Measurements from ENCODE around the gene USH2A. TPM values are rescaled to one million over a fixed set of nuclear protein-coding genes. Genes with fewer than 3 reads are reported as not detected.

Gene USH2A
- total RNA-seq, 4 donors from 2014 or later, result under 0.01 to 2.0 (median 0.22) TPM; not detected in 1

DNA sequence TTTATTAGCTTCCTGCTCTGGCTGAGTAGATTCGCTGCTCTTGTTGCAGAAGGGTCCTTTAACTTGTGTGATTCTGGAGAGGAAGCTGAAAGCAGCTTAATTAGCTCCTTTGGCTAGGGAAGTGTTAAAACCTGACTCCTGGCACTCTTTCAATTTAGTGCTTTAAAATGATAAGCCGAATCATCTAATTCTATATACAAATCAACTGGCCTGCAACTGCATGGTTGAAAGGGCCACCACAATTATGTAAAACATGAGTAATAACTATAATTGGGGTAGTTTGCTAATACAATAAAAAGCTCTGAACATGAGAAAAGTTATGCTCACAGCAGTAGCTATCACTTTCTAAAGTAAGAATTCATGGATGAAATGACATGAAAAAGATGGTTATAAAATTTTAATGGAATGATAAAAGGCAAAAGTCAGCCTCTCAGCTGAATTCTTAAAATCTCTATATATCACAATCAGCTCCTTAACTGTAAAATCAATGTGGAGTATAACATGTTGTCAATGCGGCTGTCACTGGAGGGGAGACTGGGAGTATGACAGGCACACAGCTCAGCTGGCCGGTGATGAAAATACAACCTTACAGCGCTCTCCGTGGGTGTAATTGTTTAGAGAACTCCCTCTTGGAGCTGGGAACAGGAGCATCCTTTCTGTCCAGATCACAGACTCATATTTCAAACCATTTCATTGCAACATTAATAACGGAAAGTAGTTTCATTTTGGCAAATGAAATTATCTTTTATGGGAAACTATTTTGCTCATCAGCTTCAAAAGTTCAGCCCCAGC lies 531.8 kb downstream of the USH2A start:
- H3K27ac ChIP-seq, result no peak overlapping the region
- H3K4me1 ChIP-seq, result peaks cover 10 to 11% of the 10 kb centered on the region in 2 donors
- no peaks in the 10 kb centered on the region for H3K27me3 ChIP-seq
- DNase-seq, result no peak
- TF ChIP-seq, protein P1, sequence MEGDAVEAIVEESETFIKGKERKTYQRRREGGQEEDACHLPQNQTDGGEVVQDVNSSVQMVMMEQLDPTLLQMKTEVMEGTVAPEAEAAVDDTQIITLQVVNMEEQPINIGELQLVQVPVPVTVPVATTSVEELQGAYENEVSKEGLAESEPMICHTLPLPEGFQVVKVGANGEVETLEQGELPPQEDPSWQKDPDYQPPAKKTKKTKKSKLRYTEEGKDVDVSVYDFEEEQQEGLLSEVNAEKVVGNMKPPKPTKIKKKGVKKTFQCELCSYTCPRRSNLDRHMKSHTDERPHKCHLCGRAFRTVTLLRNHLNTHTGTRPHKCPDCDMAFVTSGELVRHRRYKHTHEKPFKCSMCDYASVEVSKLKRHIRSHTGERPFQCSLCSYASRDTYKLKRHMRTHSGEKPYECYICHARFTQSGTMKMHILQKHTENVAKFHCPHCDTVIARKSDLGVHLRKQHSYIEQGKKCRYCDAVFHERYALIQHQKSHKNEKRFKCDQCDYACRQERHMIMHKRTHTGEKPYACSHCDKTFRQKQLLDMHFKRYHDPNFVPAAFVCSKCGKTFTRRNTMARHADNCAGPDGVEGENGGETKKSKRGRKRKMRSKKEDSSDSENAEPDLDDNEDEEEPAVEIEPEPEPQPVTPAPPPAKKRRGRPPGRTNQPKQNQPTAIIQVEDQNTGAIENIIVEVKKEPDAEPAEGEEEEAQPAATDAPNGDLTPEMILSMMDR (IDR thresholded peaks at IDR 0.05), result no peak
- no peak for TF ChIP-seq POLR2A (IDR thresholded peaks at IDR 0.05)
- H3K36me3 ChIP-seq, result no peaks in the 10 kb centered on the region
- H3K4me3 ChIP-seq (replicated peaks in 1 of 3), result no peak overlapping the region
- 57 to 72% methylated on average over 7 of the region's 7 CpGs for WGBS, 2 donors
- intact Hi-C loops (cut with DNase I), result no loop called here
- H3K9me3 ChIP-seq, result no peaks in the 10 kb centered on the region

- no peak overlapping the region for H3K27ac ChIP-seq
- H3K27me3 ChIP-seq, result no peaks in the 10 kb centered on the region
- 76 to 80% methylated on average over 3 of the region's 3 CpGs for WGBS, 2 donors
- DNase-seq, result no peak
- intact Hi-C loops (cut with DNase I), result no loop called here
- peaks cover 10 to 11% of the 10 kb centered on the region in 2 donors for H3K4me1 ChIP-seq
- H3K36me3 ChIP-seq, result no peaks in the 10 kb centered on the region
- TF ChIP-seq, protein P1 (IDR thresholded peaks at IDR 0.05), result no peak
- no peak for TF ChIP-seq POLR2A (IDR thresholded peaks at IDR 0.05)
- H3K4me3 ChIP-seq (replicated peaks in 1 of 3), result no peak overlapping the region
- no peaks in the 10 kb centered on the region for H3K9me3 ChIP-seq
These were observed 532.8 kb downstream of the USH2A start for GRCh38 chr1:215890438-215890837.

DNA sequence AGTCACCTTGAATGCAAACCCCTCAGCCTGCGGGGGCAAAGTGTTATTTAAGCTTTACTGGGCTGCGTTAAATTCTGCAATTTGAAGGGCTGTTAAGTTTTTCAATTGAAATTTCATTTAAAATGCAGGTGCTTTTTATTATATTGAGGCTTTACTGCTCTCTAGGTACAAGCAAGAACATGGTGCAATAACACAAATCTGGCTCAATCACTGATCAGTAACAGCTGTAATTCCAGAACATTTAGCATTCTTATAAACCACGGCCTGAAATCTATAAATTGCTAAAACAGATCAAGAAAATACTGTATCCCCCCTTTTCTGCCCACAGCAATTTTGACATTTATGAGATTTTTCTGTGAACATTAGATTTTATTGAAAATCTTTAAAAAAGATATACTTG lies 533.4 kb downstream of the USH2A start:
- no peak for TF ChIP-seq POLR2A (IDR thresholded peaks at IDR 0.05)
- TF ChIP-seq, protein P1 (IDR thresholded peaks at IDR 0.05), result no peak
- Histone ChIP-seq H3K4me3 (replicated peaks in 1 of 3) (no peak overlapping the region), H3K36me3 (no peaks in the 10 kb centered on the region), H3K4me1 (peaks cover 10 to 11% of the 10 kb centered on the region in 2 donors), H3K27ac (no peak overlapping the region), H3K9me3 (no peaks in the 10 kb centered on the region), H3K27me3 (no peaks in the 10 kb centered on the region)
- DNase-seq, result no peak
- intact Hi-C loops (cut with DNase I), result no loop called here
- WGBS, 2 donors, result 86 to 89% methylated on average over 3 of the region's 3 CpGs

DNA sequence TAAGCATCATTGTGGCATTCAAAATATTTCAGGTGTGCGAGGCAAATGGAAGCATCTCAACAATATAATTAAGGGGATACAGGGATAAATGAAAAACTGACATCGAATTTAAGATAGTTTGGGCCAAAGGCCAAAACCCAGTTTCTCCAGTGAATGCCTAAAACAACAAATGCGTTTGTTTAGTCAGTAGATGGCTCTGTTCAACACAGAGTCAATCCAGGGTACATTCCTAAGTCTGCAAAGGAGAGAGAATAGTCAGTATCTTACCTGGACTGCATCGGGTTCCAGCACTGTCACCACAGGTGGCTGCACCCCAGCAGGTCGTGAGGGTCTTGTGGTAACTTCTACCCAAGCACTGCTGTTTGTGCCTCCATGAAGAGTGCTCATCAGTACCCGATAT lies 535.1 kb downstream of the USH2A start:
- Histone ChIP-seq H3K4me1 (peaks cover 10 to 11% of the 10 kb centered on the region in 2 donors), H3K27me3 (no peaks in the 10 kb centered on the region), H3K27ac (no peak overlapping the region), H3K9me3 (no peaks in the 10 kb centered on the region), H3K4me3 (replicated peaks in 1 of 3) (no peak overlapping the region), H3K36me3 (no peaks in the 10 kb centered on the region)
- TF ChIP-seq, protein P1 (IDR thresholded peaks at IDR 0.05), result peak in 2 of 6 experiments; percentile 20 to 34
- TF ChIP-seq POLR2A (IDR thresholded peaks at IDR 0.05), result no peak
- peak; percentile 14 to 27 for DNase-seq
- intact Hi-C loops (cut with DNase I), result no loop called here
- WGBS, 2 donors, result 24 to 43% methylated on average over 6 of the region's 6 CpGs

GRCh38 chr1:215887627-215888026 lies 535.6 kb downstream of the USH2A start:
- Histone ChIP-seq H3K9me3 (no peaks in the 10 kb centered on the region), H3K36me3 (no peaks in the 10 kb centered on the region), H3K4me1 (peaks cover 10 to 11% of the 10 kb centered on the region in 2 donors), H3K4me3 (replicated peaks in 1 of 3) (no peak overlapping the region), H3K27me3 (no peaks in the 10 kb centered on the region), H3K27ac (no peak overlapping the region)
- intact Hi-C loops (cut with DNase I), result no loop called here
- WGBS, 2 donors, result 35 to 42% methylated on average over 2 of the region's 2 CpGs
- TF ChIP-seq, protein P1 (IDR thresholded peaks at IDR 0.05), result no peak
- TF ChIP-seq POLR2A (IDR thresholded peaks at IDR 0.05), result no peak
- DNase-seq, result no peak
